ENCODE data around the gene UVSSA.
"Not testable (repeated sequence)": the region's sequence is repeated elsewhere in the genome, so short reads cannot be mapped to it uniquely, and the experiment has no call there.

- TF ChIP-seq, protein P1, sequence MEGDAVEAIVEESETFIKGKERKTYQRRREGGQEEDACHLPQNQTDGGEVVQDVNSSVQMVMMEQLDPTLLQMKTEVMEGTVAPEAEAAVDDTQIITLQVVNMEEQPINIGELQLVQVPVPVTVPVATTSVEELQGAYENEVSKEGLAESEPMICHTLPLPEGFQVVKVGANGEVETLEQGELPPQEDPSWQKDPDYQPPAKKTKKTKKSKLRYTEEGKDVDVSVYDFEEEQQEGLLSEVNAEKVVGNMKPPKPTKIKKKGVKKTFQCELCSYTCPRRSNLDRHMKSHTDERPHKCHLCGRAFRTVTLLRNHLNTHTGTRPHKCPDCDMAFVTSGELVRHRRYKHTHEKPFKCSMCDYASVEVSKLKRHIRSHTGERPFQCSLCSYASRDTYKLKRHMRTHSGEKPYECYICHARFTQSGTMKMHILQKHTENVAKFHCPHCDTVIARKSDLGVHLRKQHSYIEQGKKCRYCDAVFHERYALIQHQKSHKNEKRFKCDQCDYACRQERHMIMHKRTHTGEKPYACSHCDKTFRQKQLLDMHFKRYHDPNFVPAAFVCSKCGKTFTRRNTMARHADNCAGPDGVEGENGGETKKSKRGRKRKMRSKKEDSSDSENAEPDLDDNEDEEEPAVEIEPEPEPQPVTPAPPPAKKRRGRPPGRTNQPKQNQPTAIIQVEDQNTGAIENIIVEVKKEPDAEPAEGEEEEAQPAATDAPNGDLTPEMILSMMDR (IDR thresholded peaks at IDR 0.05): not testable (repeated sequence)
- not testable (repeated sequence) for TF ChIP-seq POLR2A, EP300 (IDR thresholded peaks at IDR 0.05)
Measured at GRCh38 chr4:1393363-1393762, 46.4 kb downstream of the UVSSA start.

All from ovary (tissue), 3 donors.